ENCODE data around the gene PRR15.

PRR15 gene

DNA sequence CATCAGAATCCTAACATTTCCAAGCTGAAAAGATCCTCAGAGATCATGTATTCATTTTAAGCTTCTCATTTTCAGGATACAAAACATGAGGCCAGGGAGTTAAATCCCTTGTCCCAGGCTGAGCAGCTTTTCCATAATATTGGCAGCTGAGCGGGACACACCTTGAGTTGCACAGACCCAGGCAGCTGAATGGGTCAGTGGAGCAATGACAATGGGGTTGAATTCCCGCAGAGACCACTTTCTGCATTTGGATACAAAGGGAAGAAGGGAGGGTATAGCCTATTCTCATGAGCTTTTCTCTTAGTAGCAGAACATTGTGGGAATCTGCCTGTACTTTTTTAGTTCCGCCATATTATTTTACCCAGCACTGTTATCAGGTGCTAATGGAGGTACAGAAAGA is 49.5 kb downstream of the PRR15 start:
- DNase-seq (ENCODE audit: insufficient read length) (no peak), FAIRE-seq (no peak)
- TF ChIP-seq TAF1 (IDR thresholded peaks at IDR 0.05; ENCODE audit: borderline replicate concordance, low read depth, low read length) = no peak
- TF ChIP-seq POLR2AphosphoS5 (IDR thresholded peaks at IDR 0.05; ENCODE audit: low read depth, low read length) = no peak
- TF ChIP-seq POLR2A (IDR thresholded peaks at IDR 0.05; ENCODE audit: low read depth, low read length) = no peak

DNA sequence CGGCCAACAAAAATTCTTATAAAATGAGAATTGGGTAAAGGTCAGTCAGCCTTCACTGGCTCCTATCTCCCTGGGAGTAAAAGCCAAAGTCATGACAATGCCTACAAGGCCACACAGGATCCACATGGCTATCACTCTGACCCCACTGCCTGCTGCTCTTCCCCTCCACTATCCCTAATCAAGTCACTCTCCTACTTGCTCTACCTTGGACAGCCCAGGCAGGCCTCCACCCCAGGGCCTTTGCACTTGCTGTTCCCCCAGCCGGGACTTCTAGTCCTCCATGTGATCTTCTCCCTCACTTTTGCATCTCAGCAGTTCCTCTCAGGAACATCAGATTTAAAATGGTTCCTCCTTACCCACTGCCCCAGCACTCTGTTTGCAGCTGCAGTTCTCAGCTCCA is 50.6 kb downstream of the PRR15 start:
- FAIRE-seq = no peak
- DNase-seq (ENCODE audit: insufficient read length) = no peak
- no peak for TF ChIP-seq POLR2A (IDR thresholded peaks at IDR 0.05; ENCODE audit: low read depth, low read length)
- TF ChIP-seq TAF1 (IDR thresholded peaks at IDR 0.05; ENCODE audit: borderline replicate concordance, low read depth, low read length) = no peak
- no peak for TF ChIP-seq POLR2AphosphoS5 (IDR thresholded peaks at IDR 0.05; ENCODE audit: low read depth, low read length)
